ENCODE measurements around the gene NDST3.

NDST3 gene

DNA sequence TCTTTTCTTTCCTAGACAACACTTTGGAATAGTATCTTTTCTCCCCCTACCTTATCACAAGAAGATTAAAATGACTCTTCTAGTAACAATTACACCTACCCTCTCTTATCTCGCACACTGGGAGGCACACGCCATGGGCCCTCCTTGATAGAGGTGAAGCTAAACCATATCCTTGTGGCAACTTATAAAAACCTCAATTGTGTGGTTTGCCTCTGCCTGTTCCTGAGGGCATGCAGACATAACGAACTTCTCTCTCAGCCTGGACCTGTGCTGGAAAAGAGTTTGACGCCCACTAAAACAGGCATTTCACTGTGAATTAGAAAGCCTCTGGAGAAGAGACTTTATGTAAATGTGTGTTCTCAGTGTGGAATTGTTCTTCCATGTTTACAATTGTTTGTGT is 141.2 kb downstream of the NDST3 start:
- no peaks in the 10 kb centered on the region for H3K27me3 ChIP-seq (ENCODE audit: insufficient read depth, poor library complexity, severe bottlenecking)
- peak in 1 of 2 experiments; percentile 19 for DNase-seq (ENCODE audit: low read depth in 1 of 2, low spot score in 1 of 2)
- H3K4me3 ChIP-seq (replicated peaks; ENCODE audit: insufficient read depth, low read length), result no peak overlapping the region
- peak overlapping the region; percentile 30 for H3K27ac ChIP-seq (replicated peaks)
- TF ChIP-seq, protein P1, sequence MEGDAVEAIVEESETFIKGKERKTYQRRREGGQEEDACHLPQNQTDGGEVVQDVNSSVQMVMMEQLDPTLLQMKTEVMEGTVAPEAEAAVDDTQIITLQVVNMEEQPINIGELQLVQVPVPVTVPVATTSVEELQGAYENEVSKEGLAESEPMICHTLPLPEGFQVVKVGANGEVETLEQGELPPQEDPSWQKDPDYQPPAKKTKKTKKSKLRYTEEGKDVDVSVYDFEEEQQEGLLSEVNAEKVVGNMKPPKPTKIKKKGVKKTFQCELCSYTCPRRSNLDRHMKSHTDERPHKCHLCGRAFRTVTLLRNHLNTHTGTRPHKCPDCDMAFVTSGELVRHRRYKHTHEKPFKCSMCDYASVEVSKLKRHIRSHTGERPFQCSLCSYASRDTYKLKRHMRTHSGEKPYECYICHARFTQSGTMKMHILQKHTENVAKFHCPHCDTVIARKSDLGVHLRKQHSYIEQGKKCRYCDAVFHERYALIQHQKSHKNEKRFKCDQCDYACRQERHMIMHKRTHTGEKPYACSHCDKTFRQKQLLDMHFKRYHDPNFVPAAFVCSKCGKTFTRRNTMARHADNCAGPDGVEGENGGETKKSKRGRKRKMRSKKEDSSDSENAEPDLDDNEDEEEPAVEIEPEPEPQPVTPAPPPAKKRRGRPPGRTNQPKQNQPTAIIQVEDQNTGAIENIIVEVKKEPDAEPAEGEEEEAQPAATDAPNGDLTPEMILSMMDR (IDR thresholded peaks at IDR 0.05; ENCODE audit: insufficient read depth, low read length), result no peak
- TF ChIP-seq, protein P2, sequence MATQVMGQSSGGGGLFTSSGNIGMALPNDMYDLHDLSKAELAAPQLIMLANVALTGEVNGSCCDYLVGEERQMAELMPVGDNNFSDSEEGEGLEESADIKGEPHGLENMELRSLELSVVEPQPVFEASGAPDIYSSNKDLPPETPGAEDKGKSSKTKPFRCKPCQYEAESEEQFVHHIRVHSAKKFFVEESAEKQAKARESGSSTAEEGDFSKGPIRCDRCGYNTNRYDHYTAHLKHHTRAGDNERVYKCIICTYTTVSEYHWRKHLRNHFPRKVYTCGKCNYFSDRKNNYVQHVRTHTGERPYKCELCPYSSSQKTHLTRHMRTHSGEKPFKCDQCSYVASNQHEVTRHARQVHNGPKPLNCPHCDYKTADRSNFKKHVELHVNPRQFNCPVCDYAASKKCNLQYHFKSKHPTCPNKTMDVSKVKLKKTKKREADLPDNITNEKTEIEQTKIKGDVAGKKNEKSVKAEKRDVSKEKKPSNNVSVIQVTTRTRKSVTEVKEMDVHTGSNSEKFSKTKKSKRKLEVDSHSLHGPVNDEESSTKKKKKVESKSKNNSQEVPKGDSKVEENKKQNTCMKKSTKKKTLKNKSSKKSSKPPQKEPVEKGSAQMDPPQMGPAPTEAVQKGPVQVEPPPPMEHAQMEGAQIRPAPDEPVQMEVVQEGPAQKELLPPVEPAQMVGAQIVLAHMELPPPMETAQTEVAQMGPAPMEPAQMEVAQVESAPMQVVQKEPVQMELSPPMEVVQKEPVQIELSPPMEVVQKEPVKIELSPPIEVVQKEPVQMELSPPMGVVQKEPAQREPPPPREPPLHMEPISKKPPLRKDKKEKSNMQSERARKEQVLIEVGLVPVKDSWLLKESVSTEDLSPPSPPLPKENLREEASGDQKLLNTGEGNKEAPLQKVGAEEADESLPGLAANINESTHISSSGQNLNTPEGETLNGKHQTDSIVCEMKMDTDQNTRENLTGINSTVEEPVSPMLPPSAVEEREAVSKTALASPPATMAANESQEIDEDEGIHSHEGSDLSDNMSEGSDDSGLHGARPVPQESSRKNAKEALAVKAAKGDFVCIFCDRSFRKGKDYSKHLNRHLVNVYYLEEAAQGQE (IDR thresholded peaks at IDR 0.05; ENCODE audit: insufficient replicate concordance, low read depth), result no peak
- TF ChIP-seq GABPA (IDR thresholded peaks at IDR 0.05; ENCODE audit: low read depth), result no peak
- TF ChIP-seq POLR2AphosphoS5 (IDR thresholded peaks at IDR 0.05; ENCODE audit: low read depth), result no peak
- no peak for TF ChIP-seq SPI1 (IDR thresholded peaks at IDR 0.05; ENCODE audit: borderline replicate concordance, low read depth)

DNA sequence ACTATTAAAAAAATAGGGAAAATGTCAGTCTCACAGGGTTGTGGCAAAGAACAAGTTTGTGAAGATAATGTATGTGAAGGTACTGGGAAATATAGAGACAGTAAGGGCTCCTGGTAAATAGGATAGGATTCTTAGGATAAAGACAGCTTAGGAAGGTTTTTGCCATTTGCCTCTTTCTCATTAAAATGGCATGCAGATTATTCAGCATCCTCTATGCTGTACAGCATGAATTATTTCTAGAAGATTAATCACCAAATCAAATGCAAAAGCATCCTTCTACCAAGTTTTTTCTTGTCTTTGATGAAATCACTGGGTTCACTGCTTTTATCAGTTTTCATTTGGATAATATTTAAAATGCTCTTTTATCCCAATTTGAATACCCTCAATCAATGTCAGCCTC is 142.8 kb downstream of the NDST3 start:
- H3K4me3 ChIP-seq (replicated peaks; ENCODE audit: insufficient read depth, low read length), result no peak overlapping the region
- DNase-seq (ENCODE audit: low read depth in 1 of 2, low spot score in 1 of 2), result no peak
- TF ChIP-seq GABPA (IDR thresholded peaks at IDR 0.05; ENCODE audit: low read depth) (no peak), POLR2AphosphoS5 (IDR thresholded peaks at IDR 0.05; ENCODE audit: low read depth) (no peak), SPI1 (IDR thresholded peaks at IDR 0.05; ENCODE audit: borderline replicate concordance, low read depth) (no peak)
- TF ChIP-seq, protein P1 (IDR thresholded peaks at IDR 0.05; ENCODE audit: insufficient read depth, low read length), result no peak
- TF ChIP-seq, protein P2 (IDR thresholded peaks at IDR 0.05; ENCODE audit: insufficient replicate concordance, low read depth), result no peak
- H3K27ac ChIP-seq (replicated peaks), result no peak overlapping the region
- H3K27me3 ChIP-seq (ENCODE audit: insufficient read depth, poor library complexity, severe bottlenecking), result no peaks in the 10 kb centered on the region

DNA sequence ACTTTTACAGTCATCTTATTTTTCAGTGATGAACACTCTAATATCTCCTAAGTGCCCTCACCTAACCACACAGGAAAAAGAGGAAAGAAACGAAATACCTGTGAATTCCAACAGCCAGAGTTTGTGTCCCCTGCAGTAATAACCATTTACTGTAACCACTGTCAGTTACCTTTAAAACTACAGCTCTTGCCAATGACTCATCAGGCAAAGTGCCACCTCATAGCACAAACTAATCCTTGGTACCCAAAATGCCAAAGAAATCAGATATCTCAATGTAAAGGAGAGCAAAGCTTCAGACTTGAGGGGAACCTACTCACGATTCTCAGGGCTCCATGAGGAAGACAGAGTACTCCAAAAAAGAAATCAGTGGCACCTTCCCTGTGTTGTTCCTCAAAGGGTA is 146.5 kb downstream of the NDST3 start:
- Histone ChIP-seq H3K4me3 (replicated peaks; ENCODE audit: insufficient read depth, low read length) (no peak overlapping the region), H3K27me3 (ENCODE audit: insufficient read depth, poor library complexity, severe bottlenecking) (no peaks in the 10 kb centered on the region), H3K27ac (replicated peaks) (no peak overlapping the region)
- no peak for DNase-seq (ENCODE audit: low read depth in 1 of 2, low spot score in 1 of 2)
- no peak for TF ChIP-seq GABPA (IDR thresholded peaks at IDR 0.05; ENCODE audit: low read depth)
- TF ChIP-seq SPI1 (IDR thresholded peaks at IDR 0.05; ENCODE audit: borderline replicate concordance, low read depth), result no peak
- TF ChIP-seq, protein P2 (IDR thresholded peaks at IDR 0.05; ENCODE audit: insufficient replicate concordance, low read depth), result no peak
- TF ChIP-seq POLR2AphosphoS5 (IDR thresholded peaks at IDR 0.05; ENCODE audit: low read depth), result no peak
- TF ChIP-seq, protein P1 (IDR thresholded peaks at IDR 0.05; ENCODE audit: insufficient read depth, low read length), result no peak
